ENCODE results near the gene SLC2A4RG.

Gene SLC2A4RG

GRCh38 chr20:63748934-63749270 lies 9.3 kb downstream of the SLC2A4RG start:
- no peak for TF ChIP-seq CTCF (IDR thresholded peaks at IDR 0.05; ENCODE audit: borderline replicate concordance, insufficient read depth, low read depth, low read length)
- H3K4me3 ChIP-seq (ENCODE audit: low read depth, low read length): no peak overlapping the region

DNA sequence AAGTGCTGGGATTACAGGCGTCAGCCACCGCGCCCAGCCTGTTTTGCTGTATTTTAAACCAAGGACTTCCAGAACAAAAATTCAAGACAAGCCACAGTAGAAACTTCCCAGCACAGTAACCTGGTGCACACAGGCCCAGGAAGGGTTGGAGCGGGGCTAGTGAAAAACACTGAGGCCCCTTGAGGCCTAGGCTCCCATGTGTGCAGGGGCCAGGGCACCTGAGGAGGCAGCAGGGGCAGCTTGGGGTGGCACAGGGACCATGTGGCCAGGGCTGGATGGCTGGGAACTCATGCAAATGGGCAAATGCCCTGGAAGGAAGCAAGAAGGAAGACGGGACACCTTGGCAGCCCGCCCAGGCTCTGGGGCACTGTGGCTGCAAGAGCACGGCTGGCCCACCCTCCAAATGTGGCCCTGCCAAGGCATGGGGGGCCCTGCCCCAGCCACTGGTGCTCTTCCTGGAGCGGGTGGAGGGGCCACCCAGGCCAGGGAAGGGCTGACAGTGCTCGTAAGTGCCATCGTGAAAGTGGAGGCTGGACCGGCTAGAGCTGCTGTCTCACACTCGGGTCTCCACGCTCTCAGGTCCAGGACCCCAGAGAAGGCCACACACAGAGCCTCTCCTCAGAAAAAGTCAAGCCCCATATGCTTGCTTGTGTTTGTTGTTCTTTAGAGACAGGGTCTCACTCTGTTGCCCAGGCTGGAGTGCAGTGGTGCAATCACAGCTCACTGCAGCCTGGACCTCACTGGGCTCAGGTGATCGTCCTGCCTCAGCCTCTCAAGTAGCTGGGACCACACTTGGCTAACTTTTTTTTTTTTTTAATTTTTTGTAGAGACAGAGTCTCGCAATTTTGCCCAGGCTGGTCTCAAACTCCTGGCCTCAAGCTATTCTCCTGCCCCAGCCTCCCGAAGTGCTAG lies 10.3 kb downstream of the SLC2A4RG start:
- no peak overlapping the region for H3K4me3 ChIP-seq (ENCODE audit: low read depth, low read length)
- TF ChIP-seq CTCF (IDR thresholded peaks at IDR 0.05; ENCODE audit: borderline replicate concordance, insufficient read depth, low read depth, low read length): no peak

DNA sequence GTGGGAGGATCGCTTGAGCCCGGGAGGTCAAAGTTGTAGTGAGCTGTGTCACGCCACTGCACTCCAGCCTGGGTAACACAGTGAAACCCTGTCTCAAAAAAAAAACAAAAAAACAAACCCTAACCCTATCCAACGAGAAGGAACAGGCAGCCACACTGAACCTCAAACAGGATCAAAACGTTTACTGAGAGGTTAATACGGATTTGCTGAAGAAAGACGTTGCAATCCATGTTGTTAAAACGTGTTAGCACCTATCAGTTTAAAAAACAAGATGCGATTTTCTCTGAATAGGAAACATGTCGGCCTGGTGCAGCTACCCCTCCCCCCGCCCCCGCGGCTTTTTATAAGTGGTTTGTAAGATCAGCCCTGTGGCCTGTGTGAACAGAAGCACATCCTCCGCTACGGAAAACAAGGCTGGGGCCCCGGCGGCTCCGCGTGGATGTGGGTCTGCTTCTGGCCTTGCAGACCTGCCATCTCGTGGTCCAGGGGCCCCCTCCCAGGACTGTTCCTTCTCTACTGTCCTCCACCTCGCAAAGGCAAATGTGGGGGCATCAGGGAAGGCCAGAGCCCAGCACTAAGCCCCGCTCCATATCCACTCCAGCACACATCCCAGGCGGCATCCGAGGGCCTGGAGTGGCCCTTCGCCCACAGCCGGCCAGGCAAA lies 11.4 kb downstream of the SLC2A4RG start:
- TF ChIP-seq CTCF (IDR thresholded peaks at IDR 0.05; ENCODE audit: borderline replicate concordance, insufficient read depth, low read depth, low read length): no peak
- H3K4me3 ChIP-seq (ENCODE audit: low read depth, low read length): no peak overlapping the region

- no peak overlapping the region for H3K4me3 ChIP-seq (ENCODE audit: low read depth, low read length)
- no peak for TF ChIP-seq CTCF (IDR thresholded peaks at IDR 0.05; ENCODE audit: borderline replicate concordance, insufficient read depth, low read depth, low read length)
Observed at GRCh38 chr20:63751471-63752271, 12.1 kb downstream of the SLC2A4RG start.

GRCh38 chr20:63752411-63753101 lies 13.0 kb downstream of the SLC2A4RG start:
- no peak for TF ChIP-seq CTCF (IDR thresholded peaks at IDR 0.05; ENCODE audit: borderline replicate concordance, insufficient read depth, low read depth, low read length)
- H3K4me3 ChIP-seq (ENCODE audit: low read depth, low read length): no peak overlapping the region

GRCh38 chr20:63753381-63753780 lies 13.8 kb downstream of the SLC2A4RG start:
- TF ChIP-seq CTCF (IDR thresholded peaks at IDR 0.05; ENCODE audit: borderline replicate concordance, insufficient read depth, low read depth, low read length): no peak
- no peak overlapping the region for H3K4me3 ChIP-seq (ENCODE audit: low read depth, low read length)

Data from GM12875 (cell line).